Raji (cell line): ENCODE data around the gene OTOR.

Experiments
- POLR2A ChIP-seq: IDR thresholded peaks from 2 replicates; pipeline ENCODE4 v1.6.1; 2011; ENCODE audit warnings: low read depth, low read length, control low read depth; ENCODE audit not compliant: insufficient read depth

Gene OTOR

DNA sequence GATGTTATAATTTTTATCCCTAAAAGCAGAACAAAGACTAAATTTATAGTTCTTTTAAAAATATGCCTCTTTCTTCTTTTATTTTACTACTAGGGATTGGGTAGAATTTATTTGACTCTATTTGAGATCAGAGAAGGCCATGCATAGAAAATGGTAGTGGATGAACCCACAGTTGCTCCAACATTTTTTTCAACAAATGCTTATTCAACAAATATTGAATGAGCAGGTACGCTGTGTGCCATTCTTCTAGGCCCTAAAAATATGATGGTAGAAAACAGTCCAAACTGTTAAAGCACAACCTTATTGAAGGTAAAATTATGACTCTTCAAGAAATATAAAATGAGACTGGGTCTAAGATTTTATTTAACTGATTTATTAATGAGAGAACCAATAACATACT, 30.0 kb downstream of the OTOR start:
- no peak for TF ChIP-seq POLR2A

DNA sequence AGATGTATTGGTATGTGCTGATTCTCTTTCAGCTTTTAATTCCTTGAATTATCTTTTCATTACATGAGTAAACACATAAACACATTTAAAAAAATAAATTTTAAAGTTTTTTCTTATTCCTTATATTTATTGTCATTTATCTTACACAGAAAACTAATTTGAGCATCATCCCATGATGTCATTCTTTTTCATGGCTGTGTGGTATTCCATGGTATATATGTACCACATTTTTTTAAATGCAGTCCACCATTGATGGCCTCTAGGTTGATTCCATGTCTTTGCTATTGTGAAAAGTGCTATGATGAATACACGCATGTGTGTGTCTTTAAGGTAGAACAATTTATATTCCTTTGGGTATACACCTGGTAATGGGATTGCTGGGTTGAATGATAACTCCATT, 33.3 kb downstream of the OTOR start:
- no peak for TF ChIP-seq POLR2A

DNA sequence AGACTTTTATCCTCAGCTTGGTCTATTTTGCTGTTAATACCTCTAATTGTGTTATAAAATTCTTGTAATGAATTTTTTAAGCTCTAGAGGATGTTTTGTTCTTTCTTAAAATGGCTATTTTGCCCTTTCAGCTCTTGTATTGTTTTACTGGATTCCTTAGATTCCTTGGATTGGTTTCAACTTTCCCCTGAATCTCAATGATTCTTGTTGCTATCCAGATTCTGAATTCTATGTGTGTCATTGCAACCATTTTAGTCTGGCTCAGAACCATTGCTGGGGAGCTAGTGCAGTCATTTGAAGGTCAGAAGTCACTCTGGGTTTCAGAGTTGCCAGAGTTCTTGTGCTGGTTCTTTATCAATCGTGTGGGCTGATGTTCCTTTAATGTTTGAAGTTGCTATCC, 37.1 kb downstream of the OTOR start:
- no peak for TF ChIP-seq POLR2A
